EH (cell line): ENCODE data around the gene CASZ1.

Source experiments
- DNase-seq: peaks from one replicate; pipeline ENCODE4 v3.0.0-alpha.2; 2015; ENCODE audit warnings: low read depth

The CASZ1 gene

DNA sequence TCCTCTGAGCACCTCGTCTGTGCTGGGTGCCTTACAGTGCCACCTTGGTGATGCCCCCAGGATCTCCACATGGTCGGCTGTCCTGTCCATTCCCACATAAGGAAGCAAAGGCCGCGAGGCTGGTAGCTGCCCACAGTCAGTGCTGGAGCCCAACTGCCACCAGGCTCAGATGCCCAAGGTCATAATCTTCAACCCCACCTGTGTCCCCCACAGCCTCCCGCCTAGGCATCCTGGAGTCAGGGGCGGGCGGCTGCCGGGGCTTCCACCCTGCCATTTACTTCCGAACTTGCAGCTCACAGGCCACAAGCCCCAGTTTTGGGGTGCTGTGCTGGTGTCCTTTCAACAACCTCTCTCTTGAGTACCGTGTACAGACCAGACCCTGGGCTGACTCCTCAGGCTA, 126.3 kb downstream of the CASZ1 start:
- no peak for DNase-seq

DNA sequence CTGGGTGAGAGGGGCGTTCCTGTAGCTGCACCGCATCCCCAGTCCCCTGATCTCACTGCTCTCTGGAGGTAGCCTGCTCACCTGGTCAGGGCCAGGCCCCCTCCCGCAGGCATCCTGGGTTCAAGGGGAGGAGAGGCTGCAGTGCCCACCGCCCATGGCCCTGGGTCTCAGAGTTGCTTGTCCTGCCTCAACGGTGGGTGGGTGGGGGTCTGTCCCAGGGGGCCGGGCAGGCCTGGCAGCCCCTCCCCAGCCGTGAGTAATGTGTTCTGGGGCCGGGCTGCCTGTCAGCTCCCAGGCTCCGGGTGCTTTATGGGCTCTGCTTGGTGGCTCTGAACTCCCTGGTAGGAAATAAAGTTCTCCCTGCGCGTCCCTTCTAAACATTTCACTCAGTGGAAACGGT, 126.9 kb downstream of the CASZ1 start:
- DNase-seq: no peak

DNA sequence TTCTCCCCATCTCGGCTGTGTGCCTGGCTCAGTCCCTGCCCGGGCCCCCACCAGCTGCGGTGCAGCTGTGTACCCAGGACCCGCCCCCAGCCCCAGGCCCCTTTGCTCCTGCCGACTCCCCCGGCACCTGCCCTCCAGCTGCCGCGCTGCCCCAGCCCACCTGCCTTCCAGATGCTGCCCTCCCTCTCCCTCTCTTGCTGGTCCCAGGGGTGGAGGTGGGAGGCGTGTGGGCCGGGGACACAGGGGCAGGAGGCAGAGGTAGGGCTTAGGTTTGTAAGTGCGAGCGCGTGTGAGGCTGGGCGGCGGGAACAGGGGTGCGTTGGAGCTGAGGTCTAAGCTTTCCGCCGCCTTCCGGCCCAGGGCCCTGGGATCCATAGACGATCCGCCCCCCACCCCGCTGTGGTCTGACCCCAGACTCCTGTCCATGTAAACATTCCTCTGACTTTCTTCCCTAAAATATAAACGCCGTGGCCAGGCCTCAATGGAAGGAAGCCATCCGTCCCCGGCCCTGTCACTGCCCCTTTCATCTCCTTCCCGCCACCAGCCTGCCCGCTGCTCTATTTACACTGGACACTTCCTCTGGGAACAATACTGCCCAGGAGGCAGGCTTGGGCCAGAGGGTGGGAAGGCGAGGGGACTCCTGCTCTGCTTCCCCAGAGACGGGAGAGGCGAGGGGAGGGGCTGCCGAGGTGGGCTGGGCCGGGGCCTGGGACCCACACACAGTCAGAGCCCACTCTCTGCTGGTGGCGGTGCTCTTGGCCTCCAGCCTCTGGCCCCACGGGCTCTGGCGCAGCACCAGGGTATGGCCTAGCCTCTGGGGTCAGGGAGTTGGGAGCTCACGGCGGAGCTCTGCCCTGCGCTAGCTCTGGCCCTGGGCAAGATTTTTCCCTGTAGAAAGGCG, 128.3 kb downstream of the CASZ1 start:
- no peak for DNase-seq

DNA sequence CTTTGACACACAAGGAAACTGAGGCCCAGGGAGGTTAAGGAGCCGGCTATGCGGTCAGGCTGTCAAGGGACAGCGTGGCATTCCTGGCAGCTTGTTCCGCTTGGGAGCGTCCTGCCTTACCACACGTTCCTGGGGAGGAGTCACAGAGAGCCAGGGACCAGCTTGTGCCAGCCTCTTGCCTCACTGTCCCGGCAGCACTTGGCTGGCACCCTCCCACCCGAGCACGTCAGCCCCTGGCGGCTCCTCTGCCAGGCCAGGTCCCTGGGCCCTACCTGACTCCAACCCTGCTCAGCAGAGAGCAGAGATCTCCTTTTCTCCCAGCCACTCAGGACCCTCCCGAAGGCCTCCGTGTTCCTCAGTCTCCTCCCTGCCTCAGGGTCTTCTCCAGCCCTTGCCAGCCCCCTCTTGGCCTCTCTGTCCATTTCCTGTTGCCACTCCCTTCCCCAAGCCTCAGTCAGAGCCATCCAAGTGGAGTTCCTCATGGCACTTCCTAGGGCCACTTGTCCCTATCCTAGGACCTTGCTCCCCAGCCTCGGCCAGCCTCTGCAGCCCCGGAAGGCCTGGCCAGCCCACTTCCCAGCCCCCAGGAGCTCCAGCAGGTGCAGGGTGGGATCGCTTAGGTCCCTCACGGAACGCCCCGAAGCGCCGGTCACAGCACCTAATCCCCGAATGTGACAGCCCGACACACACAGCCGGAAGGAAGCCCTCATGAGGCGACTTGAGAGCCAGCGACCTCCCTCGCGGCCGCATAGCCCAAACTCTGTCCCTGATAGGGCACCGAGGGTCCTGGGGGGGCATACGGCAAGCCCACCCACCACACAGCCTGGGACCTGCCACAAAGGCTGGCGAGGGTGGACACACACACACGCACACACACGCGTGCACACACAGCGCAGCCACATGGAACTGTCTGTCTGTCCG, 130.3 kb downstream of the CASZ1 start:
- DNase-seq: no peak

DNA sequence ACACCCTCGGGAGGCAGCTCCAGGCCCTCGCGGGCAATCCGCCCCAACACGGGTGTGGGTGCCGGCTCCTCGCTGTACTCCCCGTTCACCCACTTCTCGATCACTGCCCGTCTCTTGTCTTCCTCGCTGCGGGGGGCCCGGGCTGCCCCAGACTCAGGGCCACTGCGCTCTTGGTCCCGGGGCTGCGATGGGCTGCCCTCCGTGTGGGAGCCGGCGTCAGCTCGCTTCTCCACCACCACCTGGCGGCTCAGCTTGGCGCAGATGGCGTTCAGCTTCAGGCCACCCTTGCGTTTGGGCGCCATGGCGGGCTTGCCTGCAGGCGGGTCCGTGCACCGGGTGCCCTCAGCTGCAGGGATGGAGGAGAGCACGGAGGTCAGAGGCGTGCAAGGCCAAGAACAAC, 131.2 kb downstream of the CASZ1 start:
- DNase-seq: no peak

DNA sequence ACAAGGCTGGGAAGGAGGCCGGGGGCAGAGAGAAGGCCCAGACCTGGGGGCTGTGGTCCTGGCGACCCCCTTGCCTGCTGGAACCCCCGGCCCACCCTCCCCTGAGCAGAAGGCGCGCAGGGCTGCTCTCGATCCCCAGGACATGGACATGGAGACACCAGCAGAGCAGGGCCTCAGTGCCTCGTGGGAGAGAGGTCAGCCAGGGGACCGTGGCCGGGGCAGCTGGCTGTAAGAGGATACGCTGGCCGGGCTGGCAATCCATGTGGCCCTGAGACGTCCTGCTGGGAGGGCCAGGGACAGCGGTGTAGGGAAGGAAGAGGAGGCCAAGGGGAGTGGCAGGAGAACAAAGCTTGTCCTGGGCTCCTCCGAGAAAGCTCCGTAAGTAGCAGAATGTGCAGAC, 132.2 kb downstream of the CASZ1 start:
- DNase-seq: no peak

DNA sequence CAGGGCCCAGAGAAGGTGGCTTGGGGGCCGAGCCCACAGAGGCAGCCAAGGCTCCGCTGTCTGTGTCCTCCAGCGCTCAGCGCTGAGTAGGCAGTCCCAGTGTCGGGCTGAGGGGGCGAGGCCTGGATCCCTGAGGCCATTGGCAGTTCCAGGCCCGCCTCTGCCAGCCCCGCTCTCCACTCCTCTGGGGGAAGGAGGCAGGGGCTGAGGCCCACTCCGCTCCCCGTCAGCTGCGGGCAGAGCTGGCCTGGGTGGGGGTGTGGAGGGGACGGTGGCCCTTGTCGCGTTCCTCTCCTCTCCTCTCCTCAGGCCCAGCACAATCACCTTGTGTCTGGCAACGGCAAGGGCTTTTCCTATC, 132.8 kb downstream of the CASZ1 start:
- DNase-seq: peak; percentile 27

DNA sequence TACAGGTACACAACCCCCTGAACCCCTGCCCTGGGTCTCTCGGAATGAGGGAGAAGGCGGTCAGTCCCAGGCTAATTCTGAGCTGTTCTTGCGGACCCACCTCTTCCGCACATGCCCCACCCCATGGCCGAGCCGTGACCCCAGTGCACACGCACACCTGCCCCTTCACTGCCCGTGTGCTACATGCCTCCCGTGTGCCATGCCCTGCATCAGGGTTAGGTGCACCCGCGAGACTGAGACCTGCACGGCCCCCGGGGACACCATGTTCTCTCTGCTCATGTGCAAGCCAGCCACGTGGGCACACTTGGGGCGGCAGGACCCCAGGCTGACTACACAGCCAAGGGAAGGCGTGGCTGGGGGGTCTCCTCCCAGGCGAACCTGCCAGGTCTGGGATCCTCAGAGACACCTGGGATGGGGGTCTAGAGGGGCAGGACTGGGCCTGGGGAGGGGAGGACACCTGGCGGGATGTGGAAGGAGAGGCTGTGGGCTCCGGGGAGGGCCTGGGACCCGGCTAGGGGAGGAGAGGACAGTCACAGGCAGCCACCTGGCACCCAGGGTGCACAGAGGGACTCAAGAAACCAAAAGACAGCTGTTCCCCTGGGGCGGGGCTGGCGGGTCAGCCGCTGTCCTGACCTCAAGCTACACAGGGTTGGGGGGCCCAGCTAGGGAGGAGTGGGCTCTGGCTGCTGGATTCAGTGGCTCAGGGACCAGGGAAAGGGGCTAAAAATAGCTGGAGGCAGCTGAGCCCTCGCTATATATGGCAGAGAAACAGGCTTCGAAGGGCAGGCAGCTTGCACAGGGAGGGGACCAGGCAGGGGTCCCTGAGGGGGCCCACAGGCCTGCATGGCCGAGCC, 133.4 kb downstream of the CASZ1 start:
- no peak for DNase-seq

DNA sequence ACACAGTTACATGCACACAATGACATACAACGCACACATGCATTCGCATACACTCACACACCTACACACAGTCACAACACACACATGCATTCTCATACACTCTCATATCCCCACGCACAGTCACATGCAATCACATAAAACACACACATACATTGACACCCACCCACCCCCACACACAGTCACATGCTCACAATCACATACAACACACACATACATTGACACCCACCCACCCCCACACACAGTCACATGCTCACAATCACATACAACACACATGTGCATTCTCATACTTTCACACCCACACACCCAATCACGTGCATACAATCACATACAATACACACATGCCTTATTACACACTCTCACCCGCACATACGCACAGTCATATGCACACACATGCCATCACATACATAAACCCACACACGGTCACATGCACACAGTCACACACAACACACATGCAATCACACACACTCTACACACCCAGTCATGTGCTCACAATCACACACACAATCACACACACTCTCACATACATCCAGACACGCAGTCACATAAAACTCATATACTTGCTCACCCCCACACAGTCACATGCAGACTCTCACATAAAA, 134.3 kb downstream of the CASZ1 start:
- DNase-seq: no peak

DNA sequence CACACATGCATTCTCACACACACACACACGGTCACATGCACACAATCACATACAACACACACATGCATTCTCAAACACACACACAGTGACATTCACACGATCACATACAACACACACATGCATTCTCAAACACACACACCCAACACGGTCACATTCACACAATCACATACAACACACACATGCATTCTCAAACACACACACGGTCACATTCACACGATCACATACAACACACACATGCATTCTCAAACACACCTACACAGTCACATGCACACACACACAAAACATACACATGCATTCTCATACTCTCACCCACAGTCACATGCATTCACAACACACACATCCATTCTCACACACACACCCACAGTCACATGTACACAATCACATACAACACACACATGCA, 135.0 kb downstream of the CASZ1 start:
- no peak for DNase-seq

DNA sequence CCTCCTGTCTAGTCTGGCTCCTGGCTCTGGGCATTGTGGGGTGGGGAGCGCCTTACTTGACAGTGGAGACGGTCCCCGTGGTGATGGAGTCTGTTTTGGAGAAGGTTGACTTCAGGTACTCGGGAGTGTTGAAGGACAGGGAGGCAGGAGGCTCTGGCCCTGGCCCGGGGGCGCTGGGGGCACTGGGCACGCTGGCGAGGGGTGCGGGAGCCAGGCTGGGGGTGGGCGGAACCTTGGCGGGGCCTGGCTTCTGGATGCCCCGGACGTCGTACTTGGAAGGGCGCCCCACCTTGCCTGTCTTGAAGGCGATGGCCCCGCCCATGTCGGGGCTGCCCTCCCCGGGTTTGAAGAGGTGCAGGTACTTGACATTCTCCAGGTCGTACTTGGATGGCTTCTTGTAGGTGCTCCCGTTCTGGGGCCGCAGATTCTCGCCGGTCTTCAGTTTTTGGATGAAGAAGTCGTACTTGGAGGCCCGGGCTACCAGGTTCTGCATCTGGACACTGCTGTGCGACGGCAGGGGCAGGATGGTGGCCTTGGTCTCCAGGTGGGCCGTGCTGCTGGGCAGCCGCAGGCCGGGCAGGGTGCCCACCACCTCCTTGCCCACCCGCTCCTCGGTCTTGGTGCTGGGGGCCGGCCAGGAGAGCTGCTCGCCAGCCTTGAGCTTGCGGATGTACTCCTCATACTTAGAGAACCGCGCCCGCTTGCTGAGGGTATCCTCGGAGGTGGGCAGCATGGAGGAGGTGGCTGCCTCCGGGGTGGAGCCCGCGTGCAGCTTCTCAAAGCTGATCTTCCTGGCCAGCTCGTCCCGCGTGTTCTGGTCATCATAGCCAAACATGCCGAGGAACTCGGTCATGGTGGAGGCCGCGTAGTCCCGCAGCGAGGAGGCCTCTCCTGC, 136.6 kb downstream of the CASZ1 start:
- DNase-seq: no peak

DNA sequence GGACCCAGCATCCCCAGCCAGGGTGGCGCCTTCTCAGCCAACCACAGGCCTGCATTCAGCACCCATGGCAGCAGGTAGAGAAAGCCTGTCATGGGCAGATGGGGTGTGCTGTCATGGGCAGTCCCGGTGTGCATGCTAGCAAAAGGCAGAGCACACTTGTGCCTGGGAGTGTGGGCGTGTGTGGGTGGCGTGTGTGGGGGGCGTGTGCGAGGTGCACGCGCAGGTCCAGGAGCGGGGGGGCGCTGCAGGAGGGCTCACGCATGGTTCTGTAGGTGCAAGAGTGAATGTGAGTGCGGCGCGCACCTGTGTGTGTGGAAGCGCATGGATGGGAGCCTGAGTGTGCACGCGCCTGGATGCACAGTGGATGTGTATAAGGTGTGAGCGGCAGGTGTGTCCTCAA, 137.2 kb downstream of the CASZ1 start:
- DNase-seq: no peak

DNA sequence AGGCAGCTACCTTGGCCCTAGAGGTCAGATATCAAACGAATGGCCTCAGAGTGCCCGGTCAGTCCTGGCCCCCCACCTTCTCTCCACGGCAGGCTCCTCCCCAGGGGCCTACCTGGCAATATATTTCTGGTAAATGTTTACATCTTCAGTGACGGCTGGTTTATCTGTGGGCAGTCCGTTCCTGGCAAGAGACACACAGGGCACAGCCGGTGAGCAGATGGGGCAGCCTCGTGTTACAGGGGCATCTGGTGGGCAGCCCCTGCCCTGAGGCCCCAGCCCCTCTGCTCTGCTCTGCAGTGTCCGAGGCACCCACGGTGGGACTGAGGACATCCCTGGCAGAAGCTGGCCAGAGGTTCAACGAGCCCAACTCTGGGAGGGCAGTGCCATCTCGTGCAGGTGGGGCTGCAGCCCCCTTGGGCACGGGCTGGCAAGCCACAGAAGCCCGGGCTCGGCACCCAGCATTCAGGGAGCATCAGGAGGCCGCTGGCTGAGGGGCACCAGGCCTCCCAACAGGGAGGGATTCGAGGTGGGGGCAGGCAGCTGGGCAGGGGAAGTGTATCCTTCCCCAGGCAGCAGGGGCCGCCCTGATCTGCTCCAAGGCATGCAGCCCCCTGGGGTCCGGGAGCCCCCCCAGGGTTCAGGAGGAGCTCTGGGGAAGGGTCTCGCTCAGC, 137.9 kb downstream of the CASZ1 start:
- DNase-seq: no peak

DNA sequence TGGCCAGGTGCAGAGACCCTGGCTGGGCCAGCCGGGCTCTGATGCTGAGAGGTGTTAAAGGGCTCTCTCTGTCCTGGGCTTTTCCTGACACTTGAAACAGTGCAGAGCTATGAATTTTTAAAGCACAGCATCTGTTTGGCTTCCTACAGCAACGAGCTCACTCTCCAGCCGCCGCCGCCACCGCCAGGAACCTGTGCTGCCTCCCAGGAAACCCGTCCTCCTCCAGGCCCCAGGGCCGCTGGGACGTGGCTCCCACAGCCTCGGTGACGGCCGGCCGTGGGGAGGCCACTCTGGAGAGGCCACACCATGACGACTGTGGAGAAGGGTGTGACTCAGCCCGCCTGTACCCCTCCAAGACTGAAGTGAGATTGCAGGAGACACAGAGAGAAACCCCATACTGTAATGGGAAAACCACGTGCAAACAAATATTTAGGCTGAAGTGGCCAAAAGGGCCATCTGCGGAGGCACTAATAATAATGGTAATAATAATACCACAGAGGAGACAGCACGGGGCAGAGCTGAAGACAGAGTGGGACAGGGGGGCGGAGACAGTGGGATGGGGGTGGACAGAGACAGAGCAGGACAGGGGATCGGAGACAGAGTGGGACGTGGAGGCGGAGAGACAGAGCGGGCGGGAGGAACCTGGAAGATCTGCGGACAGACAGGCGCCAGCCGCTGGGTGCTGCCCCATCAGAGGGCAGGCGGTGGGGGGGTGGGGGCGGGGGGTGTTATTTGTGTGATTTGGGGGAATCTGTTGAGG, 139.2 kb downstream of the CASZ1 start:
- no peak for DNase-seq

DNA sequence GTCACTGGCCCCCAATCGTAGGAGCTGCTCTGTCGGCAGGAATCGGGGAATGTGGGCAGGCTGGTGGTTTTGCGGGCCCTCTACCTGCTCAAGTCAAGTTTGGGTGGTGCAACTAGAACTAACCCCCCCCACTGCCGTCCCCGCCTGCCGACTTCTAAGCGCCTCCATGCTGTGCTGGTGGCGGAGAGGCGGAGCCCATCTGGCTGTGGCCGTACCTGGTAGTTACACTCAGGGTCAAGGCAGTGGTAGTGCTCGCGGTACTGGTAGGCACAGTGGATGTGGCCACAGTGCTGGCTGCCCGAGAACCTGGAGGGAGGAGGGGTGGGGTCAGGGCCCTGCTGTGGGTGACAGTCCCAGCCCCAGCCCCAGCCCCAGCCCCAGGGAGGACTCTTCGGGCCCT, 140.0 kb downstream of the CASZ1 start:
- DNase-seq: no peak

DNA sequence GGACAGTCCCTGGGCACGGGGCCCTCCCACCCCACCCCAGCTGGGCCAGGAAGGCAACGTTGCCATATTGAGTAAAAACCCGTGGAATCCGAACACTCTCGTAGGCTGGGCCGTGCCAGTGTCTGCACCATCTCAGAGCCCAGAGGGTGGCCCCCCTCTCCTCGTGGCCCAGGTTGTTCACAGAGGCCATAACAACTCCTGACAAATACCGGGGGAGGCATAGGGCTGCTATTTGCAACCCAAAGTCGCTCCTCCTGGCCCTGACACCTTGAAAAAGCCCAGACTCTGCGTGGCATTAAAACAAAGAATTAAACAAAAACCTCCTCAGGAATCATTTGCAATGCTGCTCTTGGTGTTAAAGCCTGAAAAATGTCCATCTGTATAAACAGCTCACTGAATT, 141.4 kb downstream of the CASZ1 start:
- no peak for DNase-seq

DNA sequence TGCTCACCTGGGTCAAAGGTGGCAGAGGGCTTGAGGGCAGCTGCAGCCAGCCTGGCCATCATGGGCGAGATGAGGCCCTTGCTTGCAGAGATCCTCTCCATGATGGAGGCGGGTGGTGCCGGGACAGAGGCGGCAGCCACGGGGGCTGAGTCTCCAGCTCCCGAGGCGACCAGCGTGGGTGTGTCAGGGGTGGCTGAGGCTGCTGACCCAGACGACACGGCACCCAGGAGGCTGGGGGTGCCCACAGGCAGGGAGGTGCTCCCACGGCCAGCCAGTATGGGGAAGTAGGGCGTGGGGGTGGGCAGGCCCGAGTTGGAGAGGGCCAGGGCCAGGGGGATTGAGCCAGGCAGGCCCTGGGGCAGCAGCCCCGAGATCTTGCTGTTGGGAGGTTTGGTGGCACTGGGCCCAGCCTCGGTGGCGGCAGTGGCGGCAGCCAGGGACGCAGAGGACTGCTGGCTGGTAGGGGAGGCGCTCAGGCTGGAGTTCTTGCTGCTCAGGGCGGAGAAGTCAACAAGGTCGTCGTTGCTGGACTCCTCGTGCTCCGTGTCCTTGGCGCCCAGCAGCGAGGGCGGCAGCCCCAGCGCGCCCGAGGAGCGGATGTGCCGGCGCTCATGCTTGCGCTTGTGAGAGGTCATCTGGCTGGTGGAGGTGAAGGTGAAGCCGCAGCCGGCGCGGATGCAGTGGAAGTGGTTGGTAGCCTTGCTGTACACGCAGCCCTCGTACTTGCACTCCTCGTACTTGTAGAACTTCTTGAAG, 142.9 kb downstream of the CASZ1 start:
- DNase-seq: no peak

DNA sequence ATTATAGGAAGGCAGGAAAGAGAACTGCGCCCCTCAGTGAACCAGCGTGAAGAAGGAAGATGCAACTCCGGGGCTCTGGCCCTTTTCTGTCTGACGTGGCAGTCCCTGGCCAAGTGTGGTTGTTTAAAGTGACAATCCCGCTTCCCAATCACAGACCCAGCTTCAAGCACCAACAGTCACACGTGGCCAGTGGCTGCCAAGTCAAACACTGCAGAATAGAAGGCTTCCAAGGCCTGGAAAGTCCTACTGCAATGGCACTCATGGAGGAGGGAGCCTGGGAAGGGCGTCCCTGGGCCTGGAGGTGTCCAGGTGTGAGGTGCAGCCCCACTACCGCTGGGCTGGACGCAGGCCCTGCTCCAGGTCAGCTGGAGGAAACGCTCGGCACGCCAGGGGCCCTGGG, 143.8 kb downstream of the CASZ1 start:
- DNase-seq: no peak

DNA sequence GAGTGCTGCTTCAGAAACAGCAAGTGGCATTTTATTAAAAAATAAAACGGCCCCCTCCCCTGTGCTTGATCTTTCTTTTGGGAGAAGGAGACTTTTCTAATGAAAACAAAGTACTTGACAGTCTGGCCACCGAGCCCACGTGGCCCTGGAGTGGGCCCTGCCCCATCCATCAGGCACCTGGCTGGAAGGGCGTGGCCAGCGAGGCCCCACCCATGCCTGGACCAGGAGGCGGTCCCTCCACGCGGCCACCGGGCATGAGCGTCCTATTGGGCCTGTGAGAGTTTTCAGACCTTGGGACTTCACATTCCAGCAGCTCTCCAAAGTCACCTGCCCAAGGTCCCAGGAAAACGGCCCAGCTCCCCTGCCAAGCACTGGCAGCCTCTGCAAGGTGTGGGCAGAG, 144.7 kb downstream of the CASZ1 start:
- no peak for DNase-seq
